UCSD-AML1 (cell line): ENCODE measurements around the gene NPAS3.

ENCODE experiments used
- DNase-seq: peaks from one replicate; lab custom pipeline; 2025; ENCODE audit not compliant: unreplicated experiment; lab: John Stamatoyannopoulos, UW

NPAS3 gene

DNA sequence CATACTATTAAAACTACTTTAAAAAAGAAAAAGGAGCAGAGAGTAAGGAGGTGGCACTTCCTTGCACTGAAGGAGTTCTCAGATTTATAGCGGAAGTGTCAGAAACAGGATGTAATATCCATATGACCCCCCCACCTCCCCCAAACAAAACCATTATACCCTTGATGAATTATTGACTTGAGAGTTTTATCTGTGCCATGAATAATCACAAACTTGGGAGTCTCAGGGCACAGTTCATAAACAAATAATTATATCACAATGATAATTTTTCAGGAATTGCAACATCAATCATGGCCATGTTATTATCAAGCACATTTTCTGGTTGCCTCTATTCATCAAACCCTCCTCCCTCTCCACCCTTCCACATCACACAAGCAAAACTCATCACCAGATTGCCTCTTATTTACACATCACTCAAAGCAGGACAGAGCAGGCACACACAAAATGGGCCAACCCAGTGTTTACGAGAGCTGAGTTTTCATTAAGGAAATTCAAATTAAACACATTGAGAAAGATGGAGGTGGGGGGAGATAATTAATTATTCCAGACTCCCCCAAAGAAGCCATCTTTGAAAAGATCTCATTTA is 870.8 kb downstream of the NPAS3 start:
- DNase-seq, result no peak

DNA sequence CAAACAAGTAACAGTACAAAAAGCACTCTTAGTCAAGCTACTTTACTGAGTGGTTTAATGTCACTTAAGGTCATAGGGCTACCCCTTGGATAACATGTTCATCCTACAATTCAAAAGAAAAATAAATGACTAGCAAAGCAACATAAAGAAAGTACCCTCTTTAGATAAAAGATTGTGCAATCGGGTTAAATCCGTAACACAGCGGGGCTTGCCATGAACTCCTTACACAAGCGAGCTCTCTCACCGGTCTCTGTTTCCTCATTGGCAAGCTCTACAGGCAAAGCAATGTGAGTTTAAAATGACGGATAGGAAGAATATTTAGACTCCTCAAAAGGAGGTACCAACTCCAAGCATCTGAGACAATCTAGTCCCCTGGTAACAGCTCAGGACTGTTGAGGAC is 871.6 kb downstream of the NPAS3 start:
- no peak for DNase-seq

DNA sequence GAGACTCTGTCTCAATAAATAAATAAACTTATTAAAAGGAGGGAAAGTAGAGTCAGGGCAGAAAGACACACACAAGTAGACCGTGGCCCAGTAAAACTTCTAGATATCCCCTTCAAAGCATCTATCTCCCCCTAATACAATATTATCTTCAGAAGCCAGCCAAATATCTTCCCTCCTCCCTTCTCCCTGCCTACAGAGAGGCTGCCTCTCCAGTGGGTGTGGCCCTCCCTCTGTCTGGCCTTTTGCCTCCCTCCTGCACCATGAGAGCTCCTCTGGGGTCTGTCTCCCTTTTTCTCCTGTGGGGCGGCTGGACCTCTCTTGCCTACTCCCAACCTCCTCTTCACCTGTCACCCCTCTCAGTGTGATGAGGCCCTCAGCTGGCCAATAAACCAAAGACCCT is 873.0 kb downstream of the NPAS3 start:
- DNase-seq, result no peak

DNA sequence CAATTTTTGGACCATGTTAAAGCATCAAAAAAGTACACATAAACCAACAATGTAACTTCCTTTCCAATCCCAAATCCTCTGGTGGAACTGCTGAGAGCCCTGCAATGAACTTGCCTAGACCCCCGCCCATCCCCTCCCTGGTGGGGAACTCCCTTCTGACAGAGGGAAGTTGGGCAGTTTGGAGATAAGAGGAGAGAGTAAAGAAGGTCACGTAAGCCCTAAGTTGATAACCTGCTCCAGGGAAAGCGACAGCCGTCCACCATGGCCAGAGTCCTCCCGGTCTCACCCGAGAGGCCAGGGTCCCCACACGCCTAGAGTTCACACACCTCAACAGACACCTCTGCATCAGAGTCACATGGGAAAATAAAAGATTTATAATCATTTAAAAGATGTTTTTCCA is 873.5 kb downstream of the NPAS3 start:
- DNase-seq, result no peak

DNA sequence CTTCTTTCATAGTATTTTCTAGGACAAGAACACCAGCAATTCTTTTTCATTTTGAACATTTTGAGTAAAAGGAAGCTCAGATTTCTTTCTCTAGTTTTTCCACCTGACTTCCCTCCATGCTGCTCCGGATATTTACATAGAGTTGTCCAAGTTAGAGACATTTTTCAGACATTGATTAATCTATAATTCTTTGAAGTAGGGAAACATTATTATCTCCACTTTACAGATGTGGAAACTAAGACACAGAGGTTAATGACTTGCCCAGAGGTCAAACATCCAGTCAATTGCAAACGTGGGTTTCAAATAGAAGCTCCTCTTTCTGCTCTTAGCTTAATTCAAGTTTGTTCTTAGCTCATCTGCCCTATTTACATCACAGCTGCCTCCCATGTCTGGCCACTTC is 873.9 kb downstream of the NPAS3 start:
- no peak for DNase-seq

DNA sequence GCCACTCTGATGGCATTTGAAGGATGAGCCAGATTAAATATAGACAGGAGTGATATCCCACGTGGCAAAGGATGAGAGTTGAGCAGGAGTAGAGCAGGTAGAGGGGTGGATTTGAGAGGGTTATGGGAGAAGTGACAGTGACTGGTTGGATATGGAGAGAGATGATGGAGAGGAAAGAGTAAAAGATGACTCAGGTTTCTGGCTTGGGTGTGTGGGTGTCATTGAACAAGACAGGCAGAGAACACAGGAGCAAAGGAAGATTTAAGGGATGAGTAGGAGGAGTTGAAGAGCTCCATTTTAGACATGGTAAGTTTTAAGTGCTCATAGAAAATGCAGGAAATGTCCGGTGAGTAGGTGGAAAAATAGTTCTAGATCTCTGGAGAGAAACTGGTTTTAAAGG is 875.3 kb downstream of the NPAS3 start:
- DNase-seq, result no peak

DNA sequence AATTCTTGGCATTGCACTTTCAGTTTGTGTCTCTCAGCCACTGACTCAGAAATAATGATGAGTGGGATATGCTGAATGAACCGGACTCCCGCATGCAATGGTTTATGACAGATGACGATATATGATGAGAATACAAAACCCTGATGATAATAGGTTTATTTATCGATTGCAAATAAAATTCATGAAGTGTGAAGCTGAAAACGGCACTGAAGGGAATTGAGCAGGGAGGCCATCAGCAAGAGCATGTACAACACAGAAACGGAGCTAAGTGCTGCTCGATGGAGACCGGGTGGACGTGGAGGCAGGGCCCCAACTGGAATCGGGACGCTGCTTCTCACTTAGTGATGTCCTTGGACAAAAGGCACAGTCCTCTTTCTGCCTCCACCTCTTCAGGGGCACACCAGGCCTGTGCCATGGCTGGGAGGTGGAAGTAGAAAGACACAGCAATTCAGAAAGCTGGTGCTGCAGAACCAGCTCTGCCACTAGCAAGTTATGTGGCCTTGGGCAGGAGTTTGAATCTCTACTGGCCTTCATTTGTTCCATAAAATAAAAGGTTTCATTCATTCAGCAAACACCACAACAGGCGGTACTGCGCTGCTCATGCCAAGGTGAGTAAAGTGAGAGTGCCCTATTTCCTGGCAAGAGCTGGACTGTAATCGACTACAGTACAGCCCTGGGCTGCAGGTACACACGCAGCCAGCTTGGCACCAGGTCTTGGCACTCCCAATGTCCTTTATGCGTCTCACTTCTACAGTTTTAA is 895.2 kb downstream of the NPAS3 start:
- no peak for DNase-seq

DNA sequence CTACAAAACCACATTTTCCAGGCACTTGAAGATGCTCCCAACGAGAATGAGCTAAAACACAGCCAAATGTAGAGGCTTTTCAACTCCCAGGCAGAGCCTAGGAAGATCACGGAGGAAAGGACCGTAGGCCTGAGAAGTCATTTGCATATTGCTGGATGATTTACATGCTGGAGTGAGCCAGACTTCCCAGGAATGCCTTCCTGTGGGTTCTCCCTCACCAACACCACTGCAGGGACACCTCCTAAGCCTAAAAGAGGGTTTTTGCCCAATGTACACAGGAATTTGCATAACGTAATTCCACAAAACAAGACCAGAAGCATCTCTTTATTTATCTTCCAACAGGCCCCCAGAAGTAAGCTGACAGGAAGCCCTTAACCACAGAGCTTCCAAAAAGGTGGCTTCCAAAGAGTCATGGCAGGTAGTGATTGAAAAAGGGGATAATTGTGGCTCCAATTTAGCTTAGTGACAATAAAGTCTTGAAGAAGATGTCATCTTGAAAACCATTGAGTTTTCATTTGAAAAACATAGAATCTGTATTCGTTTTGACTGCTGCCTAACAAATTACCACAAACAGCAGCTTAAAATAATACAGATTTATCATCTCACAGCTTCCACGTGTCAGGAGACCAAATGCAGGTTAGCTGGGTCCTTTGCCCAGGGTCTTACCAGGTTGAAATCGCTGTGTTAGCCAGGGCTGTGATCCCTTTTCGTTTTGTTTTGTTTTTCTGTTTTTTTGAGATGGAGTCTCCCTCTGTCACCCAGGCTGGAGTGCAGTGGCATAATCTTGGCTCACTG is 896.0 kb downstream of the NPAS3 start:
- DNase-seq, result no peak

DNA sequence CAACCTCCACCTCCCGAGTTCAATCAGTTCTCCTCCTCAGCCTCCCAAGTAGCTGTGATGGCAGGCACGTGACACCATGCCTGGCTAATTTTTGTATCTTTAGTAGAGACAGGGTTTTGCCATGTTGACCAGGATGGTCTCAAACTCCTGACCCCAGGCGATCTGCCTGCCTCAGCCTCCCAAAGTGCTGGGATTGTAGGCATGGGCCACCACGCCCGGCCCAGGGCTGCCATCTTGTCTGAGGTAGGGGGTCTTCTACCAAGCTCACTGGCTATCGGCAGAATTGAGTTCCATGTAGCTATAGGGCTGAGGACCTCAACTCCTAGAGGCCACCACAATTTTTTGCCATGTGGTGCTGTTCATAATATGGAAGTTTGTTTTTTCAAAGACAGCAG is 896.6 kb downstream of the NPAS3 start:
- no peak for DNase-seq

DNA sequence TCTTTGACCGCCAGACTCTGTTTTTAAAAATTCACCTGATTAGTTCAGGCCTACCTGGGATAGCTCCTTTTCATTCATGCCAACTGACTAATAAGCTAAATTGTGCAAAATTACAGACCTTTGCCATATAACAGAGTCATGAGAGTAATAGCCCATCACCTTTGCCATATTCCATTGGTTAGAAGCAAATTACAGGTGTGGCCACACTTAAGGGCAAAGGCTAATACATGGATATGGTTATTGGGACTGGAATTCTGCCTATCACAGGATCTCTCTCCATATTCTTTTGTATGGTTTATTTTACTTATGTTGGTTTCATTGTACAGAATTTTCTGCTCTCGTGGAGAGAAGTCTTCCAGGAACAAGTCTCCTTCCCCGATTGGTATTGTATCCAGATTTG is 897.0 kb downstream of the NPAS3 start:
- DNase-seq, result no peak

DNA sequence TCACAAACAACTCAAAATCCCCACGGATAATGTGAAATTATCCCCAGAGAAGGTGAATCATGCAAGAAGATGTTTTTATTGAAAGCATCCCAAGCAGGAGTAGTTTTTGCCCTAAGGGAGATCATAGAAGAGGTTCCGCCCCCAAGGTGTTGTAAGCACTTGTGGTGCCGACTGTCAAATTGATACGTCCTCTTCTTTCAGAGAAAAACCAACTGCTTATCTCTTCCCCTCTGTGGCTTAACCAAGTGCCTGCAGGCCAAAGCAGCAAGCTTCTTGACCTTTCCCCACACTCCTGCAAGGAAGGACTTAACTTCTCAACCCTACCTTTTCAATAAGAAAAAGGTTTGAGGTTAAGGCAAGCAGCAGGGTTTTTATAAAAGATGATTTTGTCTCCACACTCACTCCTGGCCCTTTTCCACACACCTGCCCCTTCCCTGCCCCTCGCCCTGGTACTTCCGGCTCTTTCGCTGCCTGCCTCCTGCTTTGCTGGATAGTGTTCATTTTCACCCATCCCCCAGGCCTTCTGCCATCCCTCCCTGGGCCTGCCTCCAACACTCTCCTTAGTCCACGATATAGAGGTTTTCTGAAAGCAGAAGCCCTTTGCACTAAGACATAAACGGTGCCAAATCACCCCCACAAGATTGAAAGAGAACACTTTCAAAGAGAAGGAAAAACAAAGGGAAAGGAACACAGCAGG is 897.7 kb downstream of the NPAS3 start:
- DNase-seq, result no peak

DNA sequence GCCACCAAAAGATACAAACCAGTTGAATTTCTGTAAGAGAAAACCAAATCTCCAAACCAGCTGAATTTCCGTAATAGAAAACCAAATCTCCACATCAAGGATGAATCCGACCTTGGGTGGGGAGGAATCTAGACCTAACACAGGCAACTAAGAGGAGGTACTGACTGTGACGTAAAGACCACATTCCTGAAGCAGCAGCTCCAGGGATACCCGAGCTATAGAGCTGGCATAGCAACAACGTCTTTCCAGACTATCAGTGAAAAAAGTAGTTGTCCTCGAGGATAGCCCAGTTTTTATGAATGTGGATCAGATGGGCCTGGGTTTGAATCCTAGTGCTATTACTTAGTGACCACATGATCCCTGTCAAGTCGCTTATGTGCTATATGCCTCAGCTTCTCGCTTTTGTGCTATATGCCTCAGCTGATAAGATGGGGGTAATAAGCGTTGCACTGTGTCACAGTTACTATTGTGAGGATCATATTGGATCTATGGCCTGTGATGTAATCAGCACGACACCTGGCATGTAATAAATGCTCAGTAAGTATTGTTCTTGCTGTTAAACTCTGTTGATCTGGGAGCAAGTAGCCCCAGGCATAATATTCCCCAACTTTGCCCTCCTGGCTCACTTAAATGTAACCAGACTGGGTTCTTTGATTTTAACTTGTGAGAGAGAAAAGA is 898.4 kb downstream of the NPAS3 start:
- DNase-seq, result no peak

DNA sequence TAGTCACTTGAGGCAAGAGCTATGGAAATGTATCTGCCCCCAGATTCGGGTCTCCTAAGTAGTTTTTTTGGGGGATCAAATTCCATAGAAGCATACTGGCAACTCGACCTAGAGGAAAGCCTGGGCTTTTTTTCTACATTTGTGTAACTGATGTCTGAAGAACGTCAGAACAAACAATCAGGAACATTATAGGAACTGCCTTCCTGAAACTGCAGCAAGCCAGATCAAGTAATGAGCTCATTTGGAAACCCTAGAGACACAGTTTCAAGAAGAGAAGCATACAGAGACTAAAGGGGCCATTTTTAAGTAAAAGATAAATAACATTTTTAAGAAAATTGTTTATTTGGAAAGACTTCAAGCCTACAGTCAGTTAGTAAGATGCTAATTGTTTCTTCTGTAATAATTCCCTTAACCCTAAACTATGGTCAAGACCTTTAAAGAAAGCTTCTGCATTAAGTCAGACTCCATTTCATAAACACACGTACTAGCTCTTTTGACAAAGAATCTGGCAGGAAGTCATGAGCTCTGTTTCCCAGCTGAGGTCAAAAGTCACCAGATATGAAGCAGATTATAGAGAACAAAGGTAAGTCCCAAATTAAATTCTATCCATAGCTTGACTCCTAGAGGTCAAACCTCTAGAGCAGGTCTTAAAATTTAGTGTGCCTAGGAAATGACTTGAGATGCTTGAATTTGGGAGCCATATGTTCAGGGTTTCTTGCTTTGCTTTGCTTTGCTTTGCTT is 899.4 kb downstream of the NPAS3 start:
- DNase-seq, result no peak

DNA sequence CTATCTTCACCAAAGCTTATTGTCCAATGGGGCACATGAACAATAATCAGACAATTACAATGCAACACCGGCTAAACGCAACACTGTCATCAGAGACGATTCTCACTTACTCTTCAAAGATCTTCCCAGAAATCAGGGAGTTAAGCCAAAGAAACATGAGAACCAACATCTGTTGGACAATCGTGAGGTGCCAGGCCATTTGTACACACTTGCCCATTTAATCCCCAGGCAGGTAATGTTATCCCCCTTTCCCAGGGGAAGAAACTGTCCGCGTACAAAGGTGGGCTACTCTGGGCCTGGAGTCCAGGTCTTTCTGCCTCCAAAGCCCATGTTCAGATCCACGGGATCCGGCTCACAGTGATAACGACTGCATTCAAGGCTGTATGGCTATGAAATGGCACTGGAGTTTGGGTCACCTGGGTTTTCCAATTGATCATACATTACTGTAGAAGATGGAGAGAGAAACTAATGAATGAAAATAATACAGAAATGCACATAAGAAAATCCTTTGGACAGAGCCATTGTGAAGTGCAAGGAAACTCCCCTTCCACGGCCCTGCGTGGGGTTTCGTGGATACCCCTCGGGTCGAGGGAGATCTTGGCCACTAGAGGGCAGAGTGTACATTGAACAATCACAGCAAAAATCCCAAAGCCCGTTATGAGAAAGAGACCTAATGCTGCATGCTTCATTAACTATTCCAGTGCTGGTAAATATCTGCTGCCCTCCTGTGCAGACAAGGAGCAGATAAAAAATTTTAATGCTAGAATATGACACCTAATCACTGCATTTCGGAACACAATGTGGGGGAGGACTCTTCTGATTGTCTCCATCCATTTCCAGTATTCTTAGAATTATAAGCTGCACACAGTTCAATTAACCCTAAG is 900.8 kb downstream of the NPAS3 start:
- DNase-seq, result peak; percentile 37

DNA sequence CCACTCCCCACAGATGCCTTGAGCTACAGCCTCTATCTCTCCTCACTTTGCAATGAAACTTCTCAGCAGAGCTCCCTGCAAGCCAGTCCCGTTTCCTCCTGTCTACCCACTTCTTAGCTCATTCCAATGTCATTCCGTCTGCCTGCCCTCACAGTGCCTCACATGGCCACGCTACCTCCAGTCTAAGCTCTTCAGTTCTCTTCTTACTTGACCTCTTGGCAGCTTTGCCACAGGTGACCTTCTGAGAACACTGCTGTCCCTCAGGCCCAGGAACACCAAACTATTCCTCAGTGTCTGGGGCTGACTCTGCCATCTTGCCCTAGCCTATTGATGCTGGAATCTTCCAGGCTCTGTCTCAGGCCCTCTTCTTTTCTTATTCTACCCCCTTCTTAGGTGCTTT is 902.1 kb downstream of the NPAS3 start:
- no peak for DNase-seq

DNA sequence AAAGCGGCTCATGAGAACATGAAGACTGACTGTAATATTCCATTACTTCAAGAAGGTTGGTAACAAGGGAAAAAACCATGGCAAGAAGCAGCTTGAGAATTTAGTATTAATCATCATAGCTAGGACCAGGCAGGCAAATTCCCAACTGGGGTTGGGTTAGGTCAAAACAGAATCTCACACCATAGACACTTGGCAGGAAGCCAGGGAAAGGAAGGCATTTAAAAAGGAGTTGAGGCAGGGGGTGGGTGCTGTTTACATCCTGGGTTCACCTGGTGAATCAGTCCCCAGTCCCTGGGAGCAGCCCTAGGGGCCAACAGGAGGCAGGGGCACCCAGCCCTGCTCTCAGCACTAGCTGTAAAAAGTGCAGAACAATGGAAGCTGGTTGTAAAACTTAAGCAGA is 903.6 kb downstream of the NPAS3 start:
- DNase-seq, result no peak

DNA sequence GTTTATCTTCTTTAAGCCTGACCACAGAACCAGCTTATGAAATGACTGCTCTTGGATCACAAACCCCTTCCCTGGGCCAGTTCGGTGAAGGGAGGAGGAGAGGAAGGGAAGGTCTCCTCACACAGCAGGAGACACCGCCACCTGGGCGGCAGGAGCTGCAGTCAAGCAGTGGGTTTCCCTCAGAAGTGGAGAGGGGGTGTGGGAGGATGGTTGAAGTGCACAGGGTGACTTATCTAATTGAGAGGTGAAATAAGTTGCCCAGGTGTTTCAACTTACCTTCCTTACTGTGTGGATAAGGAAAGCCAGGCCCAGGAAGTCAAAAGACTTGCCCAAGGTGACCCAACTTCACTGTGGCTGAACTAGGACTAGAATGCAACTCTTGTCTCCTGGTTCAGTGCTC is 905.4 kb downstream of the NPAS3 start:
- no peak for DNase-seq

DNA sequence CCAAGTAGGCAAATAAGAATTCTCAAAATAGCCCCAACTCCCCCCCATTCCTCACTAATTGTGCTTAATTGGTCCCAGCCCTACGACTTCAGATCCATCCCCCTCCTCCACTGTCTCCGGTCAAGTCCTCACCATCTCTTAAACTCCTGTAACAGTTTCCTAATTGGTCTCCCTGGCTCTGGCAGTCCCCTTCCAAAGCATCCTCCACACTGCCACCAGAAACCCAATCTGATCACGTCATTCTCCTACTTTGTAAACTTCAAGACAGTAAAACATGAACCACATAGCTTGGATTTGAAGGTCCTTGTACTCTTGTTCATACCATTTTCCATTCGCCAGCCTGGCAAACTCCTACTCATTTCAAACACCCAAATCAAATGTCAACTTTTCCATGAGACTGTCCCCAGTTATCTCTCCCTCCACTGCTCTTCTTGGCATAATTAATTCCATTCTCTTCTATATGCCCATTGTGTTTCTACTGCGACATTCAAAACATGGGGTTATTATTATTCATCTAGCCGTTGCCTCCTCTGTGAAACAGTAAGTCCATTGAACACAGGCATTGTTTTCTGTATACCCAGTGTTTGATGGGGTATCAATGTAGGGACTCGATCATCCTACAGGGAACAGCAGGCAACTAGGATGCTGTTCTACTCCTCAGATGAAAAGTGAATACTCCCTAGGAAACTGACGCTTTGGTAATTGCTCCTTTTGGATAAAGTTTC is 907.6 kb downstream of the NPAS3 start:
- DNase-seq, result no peak

DNA sequence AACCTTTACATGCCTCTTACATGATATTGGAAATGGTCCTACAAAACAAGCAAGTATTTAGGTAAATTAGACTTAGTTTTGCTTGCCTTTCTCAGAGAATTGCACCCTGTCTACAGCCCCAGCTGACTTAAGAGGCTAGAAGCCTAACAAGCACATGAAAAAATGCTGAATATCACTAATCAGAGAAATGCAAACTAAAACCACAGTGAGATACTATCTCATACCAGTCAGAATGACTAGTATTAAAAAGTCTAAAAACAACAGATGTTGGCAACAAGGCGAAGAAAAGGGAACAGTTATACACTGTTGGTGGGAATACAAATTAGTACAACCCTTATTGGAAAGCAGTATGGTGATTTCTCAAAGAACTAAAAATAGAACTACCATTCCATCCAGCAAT is 908.4 kb downstream of the NPAS3 start:
- no peak for DNase-seq
